HCT116 (cell line): ENCODE results near the gene TYW1. TPM values are rescaled to one million over a fixed set of nuclear protein-coding genes. Genes with fewer than 3 reads are reported as not detected.

Source experiments
- ATAC-seq: fragments of 200-7000 bp; cut with Tn5 transposase; 2 replicates; pipeline ENCODE4 v1.9.1; 2020; ENCODE audit warnings: mild to moderate bottlenecking, moderate library complexity
- BruUV-seq: library from RNA; stranded (reverse); fragments of 400-500 nt; replicated peaks from 2 replicates; lab custom pipeline; 2021; lab: Mats Ljungman, UMichigan
- CTCF ChIA-PET: fragments of 300-600 bp; sonication (Branson Sonifier 250); formaldehyde crosslinking; loops from one replicate; lab custom pipeline; 2021; ENCODE audit warnings: antibody characterized with exemption; lab: Charles Lee
- POLR2A ChIA-PET: fragments of 300-600, 350-600 bp; sonication (Branson Sonifier 250); formaldehyde crosslinking; loops from one replicate; lab custom pipeline; 2021; ENCODE audit warnings: antibody characterized with exemption; lab: Charles Lee
- RAD21 ChIA-PET, 2 experiments: fragments of 300-600 bp; sonication (Branson Sonifier 250); formaldehyde crosslinking; loops; one replicate each; lab custom pipeline; 2023; ENCODE audit warnings: low total read pairs in 2 of 2; ENCODE audit not compliant: uncharacterized antibody in 2 of 2, unreplicated experiment in 2 of 2, low non-redundant PET in 1 of 2; lab: Charles Lee
- DNase-seq: peaks from one replicate; pipeline ENCODE4 v3.0.0-alpha.2; 2010; ENCODE audit warnings: low read depth, low spot score
- H2AFZ ChIP-seq: fragments of 200-600 bp; shearing (Covaris generic), sonication (generic); 2 replicates; pipeline ENCODE4 v1.6.1; 2017; ENCODE audit warnings: low read depth, mixed run types, mixed read lengths, antibody characterized with exemption, low read length; ENCODE audit not compliant: poor library complexity, severe bottlenecking
- H3K27ac ChIP-seq: 2 replicates; pipeline ENCODE4 v1.5.1; 2012; ENCODE audit warnings: low read depth, low read length
- H3K27me3 ChIP-seq: fragments of 200-600 bp; sonication (generic); 2 replicates; pipeline ENCODE4 v1.6.1; 2016; ENCODE audit warnings: mixed run types, low read length, mixed read lengths; ENCODE audit not compliant: insufficient read depth
- H3K36me3 ChIP-seq, 2 experiments: fragments of 200-500 bp in 1 of 2; fragments of 200-600 bp in 1 of 2; sonication (Bioruptor generic) in 1 of 2; sonication (generic) in 1 of 2; 2 replicates each; pipeline versions ENCODE4 v1.5.1 to v1.6.1; 2014 to 2016; ENCODE audit warnings: low read length in 2 of 2, inconsistent platforms in 1 of 2, mixed read lengths in 1 of 2, mixed run types in 1 of 2; ENCODE audit not compliant: insufficient read depth in 2 of 2, control insufficient read depth in 1 of 2
- H3K4me1 ChIP-seq, 2 experiments: fragments of 200-600 bp in 1 of 2; sonication (generic) in 1 of 2; 2 replicates each; pipeline versions ENCODE4 v1.5.1 to v1.6.1; 2012 to 2017; ENCODE audit warnings: low read length in 2 of 2, inconsistent platforms in 1 of 2, mild to moderate bottlenecking in 1 of 2, mixed read lengths in 1 of 2, mixed run types in 1 of 2, moderate library complexity in 1 of 2; ENCODE audit not compliant: insufficient read depth in 2 of 2, control insufficient read depth in 1 of 2
- H3K4me2 ChIP-seq: fragments of 200-600 bp; sonication (generic); 2 replicates; pipeline ENCODE4 v1.6.1; 2017; ENCODE audit warnings: mixed run types, low read length, mixed read lengths
- H3K4me3 ChIP-seq, 2 experiments: fragments of 200-600 bp in 1 of 2; sonication (generic) in 1 of 2; replicated peaks in 1 of 2; 2 replicates each; pipeline ENCODE4 v1.5.1; 2011 to 2016; ENCODE audit warnings: low read length in 2 of 2, control low read depth in 1 of 2, low read depth in 1 of 2, mild to moderate bottlenecking in 1 of 2, mixed read lengths in 1 of 2, mixed run types in 1 of 2
- H3K79me2 ChIP-seq: fragments of 200-600 bp; sonication (generic); 2 replicates; pipeline ENCODE4 v1.6.1; 2017; ENCODE audit warnings: mild to moderate bottlenecking, mixed run types, low read length, moderate library complexity, mixed read lengths; ENCODE audit not compliant: insufficient read depth
- H3K9ac ChIP-seq: fragments of 200-600 bp; sonication (generic); 2 replicates; pipeline ENCODE4 v1.6.1; 2016; ENCODE audit warnings: low read length, mixed read lengths
- H3K9me2 ChIP-seq: fragments of 200-600 bp; sonication (generic), shearing (Covaris generic); 2 replicates; pipeline ENCODE4 v1.6.1; 2017; ENCODE audit warnings: mixed run types, mild to moderate bottlenecking, moderate library complexity; ENCODE audit not compliant: insufficient read depth
- H3K9me3 ChIP-seq, 2 experiments: fragments of 200-500 bp in 1 of 2; fragments of 200-600 bp in 1 of 2; sonication (Bioruptor generic) in 1 of 2; sonication (generic) in 1 of 2; 2 replicates each; pipeline ENCODE4 v1.6.1; 2014 to 2017; ENCODE audit warnings: low read length in 2 of 2, mixed read lengths in 2 of 2, inconsistent platforms in 1 of 2, low read depth in 1 of 2, mild to moderate bottlenecking in 1 of 2, mixed run types in 1 of 2, moderate library complexity in 1 of 2; ENCODE audit not compliant: control insufficient read depth in 1 of 2, insufficient read depth in 1 of 2
- H4K20me1 ChIP-seq: fragments of 200-600 bp; sonication (generic), shearing (Covaris generic); 2 replicates; pipeline ENCODE4 v1.6.1; 2017; ENCODE audit warnings: mixed run types, mild to moderate bottlenecking, moderate library complexity; ENCODE audit not compliant: insufficient read depth
- ATF3 ChIP-seq: IDR thresholded peaks from 2 replicates; pipeline ENCODE4 v1.6.1; 2012
- CTCF ChIP-seq, 3 experiments: fragments of 200-600 bp in 1 of 3; sonication (generic) in 1 of 3; IDR thresholded peaks in 2 of 3; conservative IDR thresholded peaks in 1 of 3; 2 replicates each; pipeline ENCODE4 v1.5.1; 2012 to 2017; ENCODE audit warnings: low read depth in 2 of 3, low read length in 2 of 3, antibody characterized with exemption in 1 of 3, borderline replicate concordance in 1 of 3, control low read depth in 1 of 3, mild to moderate bottlenecking in 1 of 3, mixed read lengths in 1 of 3, mixed run types in 1 of 3, moderate library complexity in 1 of 3; ENCODE audit not compliant: insufficient read depth in 1 of 3
- EGR1 ChIP-seq: IDR thresholded peaks from 2 replicates; pipeline ENCODE4 v1.6.1; 2012; ENCODE audit warnings: low read depth
- EZH2 ChIP-seq: fragments of 200-600 bp; sonication (generic); IDR thresholded peaks from 2 replicates; pipeline ENCODE4 v1.6.1; 2017; ENCODE audit warnings: antibody characterized with exemption, mixed run types
- EZH2phosphoT487 ChIP-seq: fragments of 200-600 bp; IDR thresholded peaks from 2 replicates; pipeline ENCODE4 v1.6.1; 2018; ENCODE audit warnings: antibody characterized with exemption, borderline replicate concordance
- JUND ChIP-seq: IDR thresholded peaks from 2 replicates; pipeline ENCODE4 v1.6.1; 2012
- RAD21 ChIP-seq: IDR thresholded peaks from 2 replicates; pipeline ENCODE4 v1.6.1; 2012; ENCODE audit warnings: low read depth, mild to moderate bottlenecking
- SIN3A ChIP-seq: IDR thresholded peaks from 2 replicates; pipeline ENCODE4 v1.6.1; 2012; ENCODE audit warnings: low read depth
- SP1 ChIP-seq: IDR thresholded peaks from 2 replicates; pipeline ENCODE4 v1.6.1; 2012; ENCODE audit warnings: low read depth
- SRF ChIP-seq: IDR thresholded peaks from 2 replicates; pipeline ENCODE4 v1.6.1; 2012; ENCODE audit warnings: low read depth
- TCF7L2 ChIP-seq: IDR thresholded peaks from 2 replicates; pipeline ENCODE4 v1.7.0; 2011; ENCODE audit warnings: borderline replicate concordance, inconsistent platforms; ENCODE audit not compliant: insufficient read depth, insufficient read length; ENCODE audit errors: extremely low read depth
- YY1 ChIP-seq: IDR thresholded peaks from 2 replicates; pipeline ENCODE4 v1.6.1; 2011; ENCODE audit warnings: low read length, low read depth, moderate library complexity, mild to moderate bottlenecking; ENCODE audit not compliant: insufficient replicate concordance; ENCODE audit errors: extremely low read depth
- ZFX ChIP-seq: fragments of 450-650 bp; IDR thresholded peaks from 2 replicates; pipeline ENCODE4 v1.6.1; 2017
- intact Hi-C: fragments of 100-400 bp; cut with micrococcal nuclease; formaldehyde crosslinking; loops from 2 replicates; pipeline ENCODE4 v1.10.0; 2022
- total RNA-seq: library from RNA; stranded (reverse); gene quantifications from one replicate; pipeline ENCODE4 v1.2.1, GENCODE V29; 2021; ENCODE audit not compliant: unreplicated experiment
- TF ChIP-seq, protein P1 (sequence below): IDR thresholded peaks from 2 replicates; pipeline ENCODE4 v1.6.1; 2012
- TF ChIP-seq, protein P2 (sequence below): IDR thresholded peaks from 2 replicates; pipeline ENCODE4 v1.6.1; 2012; ENCODE audit warnings: low read depth

The TYW1 gene
- total RNA-seq, 1 experiment from 2014 or later = 16.6 TPM

GRCh38 chr7:67209256-67209655, 212.6 kb downstream of the TYW1 start:
- Histone ChIP-seq H3K27me3 (no peaks in the 10 kb centered on the region), H3K9me2 (no peaks in the 10 kb centered on the region), H3K4me3 (no peak overlapping the region), H3K27ac (no peak overlapping the region), H3K36me3 (no peaks in the 10 kb centered on the region), H3K9ac (no peak overlapping the region), H3K9me3 (no peaks in the 10 kb centered on the region), H3K4me1 (no peaks in the 10 kb centered on the region; a peak in 1 of 4 replicates), H4K20me1 (no peaks in the 10 kb centered on the region), H2AFZ (no peak overlapping the region), H3K79me2 (no peaks in the 10 kb centered on the region), H3K4me2 (no peak overlapping the region)
- BruUV-seq = no TSS peak
- intact Hi-C loops = no loop called here
- CTCF ChIA-PET = no interaction called here
- ATAC-seq (no peak), DNase-seq (no peak)
- POLR2A ChIA-PET = no interaction called here
- no peak for TF ChIP-seq ZFX
- no peak for TF ChIP-seq RAD21
- TF ChIP-seq, protein P1, sequence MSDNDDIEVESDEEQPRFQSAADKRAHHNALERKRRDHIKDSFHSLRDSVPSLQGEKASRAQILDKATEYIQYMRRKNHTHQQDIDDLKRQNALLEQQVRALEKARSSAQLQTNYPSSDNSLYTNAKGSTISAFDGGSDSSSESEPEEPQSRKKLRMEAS = no peak
- no peak for TF ChIP-seq ATF3
- TF ChIP-seq EZH2 = no peak
- no peak for TF ChIP-seq EZH2phosphoT487
- TF ChIP-seq TCF7L2 = no peak
- TF ChIP-seq JUND = no peak
- no peak for TF ChIP-seq CTCF (IDR thresholded peaks at IDR 0.05 in 2 of 3, conservative IDR thresholded peaks at IDR 0.05 in 1 of 3; ENCODE audit: borderline replicate concordance in 1 of 3, insufficient read depth in 1 of 3, low read depth in 2 of 3, low read length in 2 of 3)
- no peak for TF ChIP-seq EGR1
- no peak for TF ChIP-seq SIN3A
- no peak for TF ChIP-seq YY1
- TF ChIP-seq SP1 = no peak
- no peak for TF ChIP-seq SRF
- TF ChIP-seq, protein P2, sequence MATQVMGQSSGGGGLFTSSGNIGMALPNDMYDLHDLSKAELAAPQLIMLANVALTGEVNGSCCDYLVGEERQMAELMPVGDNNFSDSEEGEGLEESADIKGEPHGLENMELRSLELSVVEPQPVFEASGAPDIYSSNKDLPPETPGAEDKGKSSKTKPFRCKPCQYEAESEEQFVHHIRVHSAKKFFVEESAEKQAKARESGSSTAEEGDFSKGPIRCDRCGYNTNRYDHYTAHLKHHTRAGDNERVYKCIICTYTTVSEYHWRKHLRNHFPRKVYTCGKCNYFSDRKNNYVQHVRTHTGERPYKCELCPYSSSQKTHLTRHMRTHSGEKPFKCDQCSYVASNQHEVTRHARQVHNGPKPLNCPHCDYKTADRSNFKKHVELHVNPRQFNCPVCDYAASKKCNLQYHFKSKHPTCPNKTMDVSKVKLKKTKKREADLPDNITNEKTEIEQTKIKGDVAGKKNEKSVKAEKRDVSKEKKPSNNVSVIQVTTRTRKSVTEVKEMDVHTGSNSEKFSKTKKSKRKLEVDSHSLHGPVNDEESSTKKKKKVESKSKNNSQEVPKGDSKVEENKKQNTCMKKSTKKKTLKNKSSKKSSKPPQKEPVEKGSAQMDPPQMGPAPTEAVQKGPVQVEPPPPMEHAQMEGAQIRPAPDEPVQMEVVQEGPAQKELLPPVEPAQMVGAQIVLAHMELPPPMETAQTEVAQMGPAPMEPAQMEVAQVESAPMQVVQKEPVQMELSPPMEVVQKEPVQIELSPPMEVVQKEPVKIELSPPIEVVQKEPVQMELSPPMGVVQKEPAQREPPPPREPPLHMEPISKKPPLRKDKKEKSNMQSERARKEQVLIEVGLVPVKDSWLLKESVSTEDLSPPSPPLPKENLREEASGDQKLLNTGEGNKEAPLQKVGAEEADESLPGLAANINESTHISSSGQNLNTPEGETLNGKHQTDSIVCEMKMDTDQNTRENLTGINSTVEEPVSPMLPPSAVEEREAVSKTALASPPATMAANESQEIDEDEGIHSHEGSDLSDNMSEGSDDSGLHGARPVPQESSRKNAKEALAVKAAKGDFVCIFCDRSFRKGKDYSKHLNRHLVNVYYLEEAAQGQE = no peak
- RAD21 ChIA-PET = no interaction called here
